HEK293 (cell line): ENCODE results near the gene HSPB6.

ENCODE experiments used
- CTCF ChIA-PET: fragments of 350-600 bp; formaldehyde crosslinking; extraction: SDS; loops from one replicate; lab custom pipeline; 2021; ENCODE audit warnings: antibody characterized with exemption; lab: Yijun Ruan, JAX
- POLR2A ChIA-PET: fragments of 300-600 bp; formaldehyde crosslinking; extraction: SDS; loops from one replicate; lab custom pipeline; 2020; ENCODE audit warnings: antibody characterized with exemption, inconsistent platforms; lab: Yijun Ruan, JAX
- H3K27ac ChIP-seq: fragments of 200-500 bp; sonication (Bioruptor generic); 2 replicates; pipeline ENCODE4 v1.5.1; 2014; ENCODE audit warnings: low read depth, low read length, control low read depth, inconsistent platforms; ENCODE audit errors: extremely low read depth
- H3K36me3 ChIP-seq, 2 experiments: fragments of 200-500 bp in 1 of 2; sonication (Bioruptor generic) in 1 of 2; 1 replicate in 1 of 2; 2 replicates in 1 of 2; pipeline ENCODE4 v1.5.1; 2014 to 2017; ENCODE audit warnings: inconsistent platforms in 2 of 2, low read length in 2 of 2; ENCODE audit not compliant: control insufficient read depth in 2 of 2, insufficient read depth in 1 of 2
- H3K4me1 ChIP-seq: fragments of 200-500 bp; sonication (Bioruptor generic); 2 replicates; pipeline ENCODE4 v1.5.1; 2014; ENCODE audit warnings: mild to moderate bottlenecking, low read length, inconsistent platforms; ENCODE audit not compliant: control insufficient read depth, insufficient read depth
- H3K4me3 ChIP-seq: 2 replicates; pipeline ENCODE4 v1.5.1; 2011; ENCODE audit warnings: low read depth, mild to moderate bottlenecking, control low read depth, low read length, moderate library complexity
- H3K9me3 ChIP-seq: fragments of 200-500 bp; sonication (Bioruptor generic); 2 replicates; pipeline ENCODE4 v1.5.1; 2014; ENCODE audit warnings: low read depth, low read length, inconsistent platforms; ENCODE audit not compliant: control insufficient read depth, insufficient read depth
- GLI2 ChIP-seq: fragments of 450-650 bp; formaldehyde crosslinking; IDR thresholded peaks from 2 replicates; pipeline ENCODE4; 2017; ENCODE audit warnings: missing biosample characterization, missing genetic modification characterization, low read depth, borderline replicate concordance
- HOXC10 ChIP-seq: sonication (generic); formaldehyde crosslinking; IDR thresholded peaks from 2 replicates; pipeline ENCODE4 v1.8.1; 2023; ENCODE audit warnings: mild to moderate bottlenecking, missing genetic modification reagents
- KLF1 ChIP-seq: fragments of 450-650 bp; formaldehyde crosslinking; IDR thresholded peaks from 2 replicates; pipeline ENCODE4 v1.5.1; 2016; ENCODE audit warnings: missing biosample characterization, missing genetic modification characterization
- ZBTB1 ChIP-seq: fragments of 450-650 bp; formaldehyde crosslinking; IDR thresholded peaks from 2 replicates; pipeline ENCODE4 v1.5.1; 2016; ENCODE audit warnings: missing biosample characterization, missing genetic modification characterization
- ZBTB17 ChIP-seq: fragments of 450-650 bp; formaldehyde crosslinking; IDR thresholded peaks from 2 replicates; pipeline ENCODE4 v1.5.1; 2016; ENCODE audit warnings: missing biosample characterization, missing genetic modification characterization
- ZBTB21 ChIP-seq: fragments of 450-650 bp; formaldehyde crosslinking; IDR thresholded peaks from 2 replicates; pipeline ENCODE4 v1.5.1; 2017; ENCODE audit warnings: missing biosample characterization, missing genetic modification characterization
- ZBTB7A ChIP-seq: fragments of 450-650 bp; formaldehyde crosslinking; IDR thresholded peaks from 2 replicates; pipeline ENCODE4 v1.5.1; 2016; ENCODE audit warnings: low read depth, missing biosample characterization, missing genetic modification characterization
- ZFP37 ChIP-seq: fragments of 450-650 bp; formaldehyde crosslinking; IDR thresholded peaks from 2 replicates; pipeline ENCODE4 v1.5.1; 2016; ENCODE audit warnings: missing biosample characterization, missing genetic modification characterization
- ZFP69B ChIP-seq: fragments of 450-650 bp; formaldehyde crosslinking; IDR thresholded peaks from 2 replicates; pipeline ENCODE4 v1.5.1; 2016; ENCODE audit warnings: missing biosample characterization, missing genetic modification characterization
- ZNF121 ChIP-seq: fragments of 450-650 bp; formaldehyde crosslinking; IDR thresholded peaks from 2 replicates; pipeline ENCODE4 v1.5.1; 2016; ENCODE audit warnings: missing biosample characterization, missing genetic modification characterization
- ZNF169 ChIP-seq: fragments of 450-650 bp; formaldehyde crosslinking; IDR thresholded peaks from 2 replicates; pipeline ENCODE4 v1.5.1; 2016; ENCODE audit warnings: missing biosample characterization, missing genetic modification characterization
- ZNF184 ChIP-seq: fragments of 450-650 bp; IDR thresholded peaks from 2 replicates; pipeline ENCODE4 v1.5.1; 2018; ENCODE audit warnings: missing biosample characterization, mild to moderate bottlenecking, missing genetic modification characterization
- ZNF19 ChIP-seq: fragments of 450-650 bp; formaldehyde crosslinking; IDR thresholded peaks from 2 replicates; pipeline ENCODE4; 2016; ENCODE audit warnings: missing biosample characterization, missing genetic modification characterization, low read depth
- ZNF2 ChIP-seq: fragments of 450-650 bp; formaldehyde crosslinking; IDR thresholded peaks from 2 replicates; pipeline ENCODE4 v1.5.1; 2016; ENCODE audit warnings: missing biosample characterization, missing genetic modification characterization
- ZNF324 ChIP-seq: fragments of 450-650 bp; formaldehyde crosslinking; IDR thresholded peaks from 2 replicates; pipeline ENCODE4 v1.5.1; 2016; ENCODE audit warnings: missing biosample characterization, missing genetic modification characterization
- ZNF341 ChIP-seq: fragments of 450-650 bp; formaldehyde crosslinking; IDR thresholded peaks from 2 replicates; pipeline ENCODE4; 2016; ENCODE audit warnings: low read depth, missing biosample characterization, missing genetic modification characterization
- ZNF404 ChIP-seq: fragments of 450-650 bp; formaldehyde crosslinking; IDR thresholded peaks from 2 replicates; pipeline ENCODE4 v1.5.1; 2017; ENCODE audit warnings: missing biosample characterization, missing genetic modification characterization
- ZNF600 ChIP-seq: fragments of 450-650 bp; formaldehyde crosslinking; IDR thresholded peaks from 2 replicates; pipeline ENCODE4 v1.5.1; 2016; ENCODE audit warnings: missing biosample characterization, missing genetic modification characterization
- ZNF621 ChIP-seq: fragments of 450-650 bp; formaldehyde crosslinking; IDR thresholded peaks from 2 replicates; pipeline ENCODE4 v1.5.1; 2017; ENCODE audit warnings: missing biosample characterization, missing genetic modification characterization
- ZNF629 ChIP-seq: fragments of 450-650 bp; formaldehyde crosslinking; IDR thresholded peaks from 2 replicates; pipeline ENCODE4 v1.5.1; 2017; ENCODE audit warnings: missing biosample characterization, missing genetic modification characterization
- ZNF677 ChIP-seq: fragments of 450-650 bp; IDR thresholded peaks from 2 replicates; pipeline ENCODE4 v1.5.0; 2018; ENCODE audit warnings: missing biosample characterization, mild to moderate bottlenecking, missing genetic modification characterization, moderate library complexity
- ZNF701 ChIP-seq: fragments of 450-650 bp; formaldehyde crosslinking; IDR thresholded peaks from 2 replicates; pipeline ENCODE4 v1.5.1; 2016; ENCODE audit warnings: missing biosample characterization, missing genetic modification characterization
- ZXDB ChIP-seq: fragments of 450-650 bp; formaldehyde crosslinking; IDR thresholded peaks from 2 replicates; pipeline ENCODE4 v1.5.1; 2016; ENCODE audit warnings: missing biosample characterization, missing genetic modification characterization
- TF ChIP-seq, protein P1 (sequence below): fragments of 450-650 bp; formaldehyde crosslinking; IDR thresholded peaks from 2 replicates; pipeline ENCODE4 v1.5.1; 2016; ENCODE audit warnings: missing biosample characterization, missing genetic modification characterization
- TF ChIP-seq, protein P2 (sequence below): sonication (generic); formaldehyde crosslinking; IDR thresholded peaks from 2 replicates; pipeline ENCODE4 v1.8.1; 2022; ENCODE audit warnings: mild to moderate bottlenecking, moderate library complexity, missing genetic modification reagents
- TF ChIP-seq, protein P3 (sequence below): fragments of 450-650 bp; formaldehyde crosslinking; IDR thresholded peaks from 2 replicates; pipeline ENCODE4 v1.5.1; 2017; ENCODE audit warnings: missing biosample characterization, mild to moderate bottlenecking, missing genetic modification characterization, moderate library complexity
- TF ChIP-seq, protein P4 (sequence below): fragments of 450-650 bp; formaldehyde crosslinking; conservative IDR thresholded peaks from 2 replicates; pipeline ENCODE4 v1.5.1; 2016; ENCODE audit warnings: low read depth, missing biosample characterization, missing genetic modification characterization

HSPB6 gene

DNA sequence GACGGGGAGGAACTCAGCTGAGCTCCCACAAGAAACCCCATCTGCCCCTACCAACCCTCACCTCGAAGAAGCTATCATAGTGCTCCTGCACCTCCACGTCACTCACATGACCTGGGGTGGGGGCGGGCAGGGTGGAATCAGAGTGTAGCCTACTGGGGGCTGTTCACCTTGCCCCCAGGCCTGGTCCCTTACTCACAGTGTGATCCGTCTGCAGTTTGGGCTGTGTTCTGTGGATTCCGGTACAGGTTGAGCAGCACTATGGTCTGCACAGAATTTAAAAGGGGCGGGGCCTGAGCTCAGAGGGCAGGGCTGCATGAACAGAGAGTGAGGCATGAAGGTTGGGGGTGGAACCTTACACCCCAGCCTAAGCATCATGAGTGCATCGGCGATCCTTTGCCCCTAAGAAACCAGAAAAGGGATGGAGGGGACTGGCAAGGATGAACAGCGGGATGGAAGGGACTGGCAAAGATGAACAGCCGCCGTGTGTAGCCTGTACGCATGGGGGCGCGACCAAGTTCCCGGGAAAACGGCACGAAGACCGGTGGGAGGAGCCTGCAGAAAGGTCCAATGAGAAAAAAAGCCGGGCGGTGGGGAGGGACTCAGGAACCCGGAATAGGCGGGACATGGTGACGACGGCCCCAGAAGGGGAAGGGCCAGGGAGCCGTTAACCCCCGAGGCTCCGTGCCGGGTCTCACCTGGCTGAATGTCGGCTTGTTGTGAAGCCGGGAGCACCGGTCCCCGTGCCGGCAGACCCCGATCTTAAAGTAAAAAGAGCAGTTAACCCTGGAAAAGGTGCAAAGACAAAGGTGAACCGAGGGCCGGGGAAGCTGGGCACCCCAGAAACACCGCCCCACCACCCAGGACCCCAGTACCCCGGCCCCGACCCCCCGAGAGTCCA lies 12.2 kb downstream of the HSPB6 start:
- ChIA-PET POLR2A (interaction anchor here (0.6 to 2.9 kb wide), 33 partner anchors 7 to 317 kb away, joined by 3 to 34 read pairs (median 5); partner anchors contain the start of genes ALKBH6, APLP1, COX6B1 and HAUS5), CTCF (interaction anchor here (0.5 to 4.9 kb wide), 15 partner anchors 8 to 234 kb away, joined by 3 to 37 read pairs (median 4); partner anchors contain the start of gene COX6B1)
- Histone ChIP-seq H3K9me3 (no peaks in the 10 kb centered on the region; the same call in none of the 2 replicates), H3K27ac (peak overlapping the region; percentile 95), H3K36me3 (peaks cover 13 to 38% of the 10 kb centered on the region in 2 experiments), H3K4me3 (peak overlapping the region; percentile 65), H3K4me1 (peaks cover 40% of the 10 kb centered on the region)
- TF ChIP-seq ZNF621 (tag by site-specific recombination): no peak
- TF ChIP-seq, protein P1, sequence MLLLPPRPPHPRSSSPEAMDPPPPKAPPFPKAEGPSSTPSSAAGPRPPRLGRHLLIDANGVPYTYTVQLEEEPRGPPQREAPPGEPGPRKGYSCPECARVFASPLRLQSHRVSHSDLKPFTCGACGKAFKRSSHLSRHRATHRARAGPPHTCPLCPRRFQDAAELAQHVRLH (tag by site-specific recombination): peak; percentile 52; the same call in 1 of the 2 replicates
- no peak for TF ChIP-seq ZNF404 (tag by site-specific recombination)
- TF ChIP-seq KLF1 (tag by site-specific recombination): peak; percentile 14; the same call in 1 of the 2 replicates
- TF ChIP-seq ZNF600 (tag by site-specific recombination): 0 out of 2 replicates have a peak, but pooled peaks have one; percentile 10
- TF ChIP-seq ZFP69B: peak; percentile 64
- no peak for TF ChIP-seq ZNF19 (tag by site-specific recombination)
- TF ChIP-seq ZNF184 (tag by site-specific recombination): no peak
- TF ChIP-seq, protein P2, sequence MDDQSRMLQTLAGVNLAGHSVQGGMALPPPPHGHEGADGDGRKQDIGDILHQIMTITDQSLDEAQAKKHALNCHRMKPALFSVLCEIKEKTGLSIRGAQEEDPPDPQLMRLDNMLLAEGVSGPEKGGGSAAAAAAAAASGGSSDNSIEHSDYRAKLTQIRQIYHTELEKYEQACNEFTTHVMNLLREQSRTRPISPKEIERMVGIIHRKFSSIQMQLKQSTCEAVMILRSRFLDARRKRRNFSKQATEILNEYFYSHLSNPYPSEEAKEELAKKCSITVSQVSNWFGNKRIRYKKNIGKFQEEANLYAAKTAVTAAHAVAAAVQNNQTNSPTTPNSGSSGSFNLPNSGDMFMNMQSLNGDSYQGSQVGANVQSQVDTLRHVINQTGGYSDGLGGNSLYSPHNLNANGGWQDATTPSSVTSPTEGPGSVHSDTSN (CRISPR knock-in tag): no peak
- no peak for TF ChIP-seq ZNF169 (tag by site-specific recombination)
- no peak for TF ChIP-seq ZNF677 (tag by site-specific recombination)
- TF ChIP-seq ZBTB7A (tag by site-specific recombination): 0 out of 2 replicates have a peak, but pooled peaks have one; percentile 18
- TF ChIP-seq ZNF701 (tag by site-specific recombination): no peak
- 0 out of 2 replicates have a peak, but pooled peaks have one; percentile 36 for TF ChIP-seq ZFP37 (tag by site-specific recombination)
- TF ChIP-seq ZXDB (tag by site-specific recombination): peak; percentile 82
- no peak for TF ChIP-seq ZNF121
- TF ChIP-seq ZBTB21: no peak
- peak; percentile 86; the same call in 1 of the 2 replicates for TF ChIP-seq ZNF2 (tag by site-specific recombination)
- peak; percentile 99 for TF ChIP-seq ZNF341 (tag by site-specific recombination)
- TF ChIP-seq ZNF324 (tag by site-specific recombination): peak; percentile 58
- no peak for TF ChIP-seq HOXC10 (CRISPR knock-in tag)
- TF ChIP-seq, protein P3, sequence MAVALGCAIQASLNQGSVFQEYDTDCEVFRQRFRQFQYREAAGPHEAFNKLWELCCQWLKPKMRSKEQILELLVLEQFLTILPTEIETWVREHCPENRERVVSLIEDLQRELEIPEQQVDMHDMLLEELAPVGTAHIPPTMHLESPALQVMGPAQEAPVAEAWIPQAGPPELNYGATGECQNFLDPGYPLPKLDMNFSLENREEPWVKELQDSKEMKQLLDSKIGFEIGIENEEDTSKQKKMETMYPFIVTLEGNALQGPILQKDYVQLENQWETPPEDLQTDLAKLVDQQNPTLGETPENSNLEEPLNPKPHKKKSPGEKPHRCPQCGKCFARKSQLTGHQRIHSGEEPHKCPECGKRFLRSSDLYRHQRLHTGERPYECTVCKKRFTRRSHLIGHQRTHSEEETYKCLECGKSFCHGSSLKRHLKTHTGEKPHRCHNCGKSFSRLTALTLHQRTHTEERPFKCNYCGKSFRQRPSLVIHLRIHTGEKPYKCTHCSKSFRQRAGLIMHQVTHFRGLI (tag by site-specific recombination): no peak
- 0 out of 2 replicates have a peak, but pooled peaks have one; percentile 26 for TF ChIP-seq ZBTB1 (tag by site-specific recombination)
- TF ChIP-seq ZNF629 (tag by site-specific recombination): no peak
- TF ChIP-seq GLI2 (tag by site-specific recombination): no peak
- TF ChIP-seq, protein P4, sequence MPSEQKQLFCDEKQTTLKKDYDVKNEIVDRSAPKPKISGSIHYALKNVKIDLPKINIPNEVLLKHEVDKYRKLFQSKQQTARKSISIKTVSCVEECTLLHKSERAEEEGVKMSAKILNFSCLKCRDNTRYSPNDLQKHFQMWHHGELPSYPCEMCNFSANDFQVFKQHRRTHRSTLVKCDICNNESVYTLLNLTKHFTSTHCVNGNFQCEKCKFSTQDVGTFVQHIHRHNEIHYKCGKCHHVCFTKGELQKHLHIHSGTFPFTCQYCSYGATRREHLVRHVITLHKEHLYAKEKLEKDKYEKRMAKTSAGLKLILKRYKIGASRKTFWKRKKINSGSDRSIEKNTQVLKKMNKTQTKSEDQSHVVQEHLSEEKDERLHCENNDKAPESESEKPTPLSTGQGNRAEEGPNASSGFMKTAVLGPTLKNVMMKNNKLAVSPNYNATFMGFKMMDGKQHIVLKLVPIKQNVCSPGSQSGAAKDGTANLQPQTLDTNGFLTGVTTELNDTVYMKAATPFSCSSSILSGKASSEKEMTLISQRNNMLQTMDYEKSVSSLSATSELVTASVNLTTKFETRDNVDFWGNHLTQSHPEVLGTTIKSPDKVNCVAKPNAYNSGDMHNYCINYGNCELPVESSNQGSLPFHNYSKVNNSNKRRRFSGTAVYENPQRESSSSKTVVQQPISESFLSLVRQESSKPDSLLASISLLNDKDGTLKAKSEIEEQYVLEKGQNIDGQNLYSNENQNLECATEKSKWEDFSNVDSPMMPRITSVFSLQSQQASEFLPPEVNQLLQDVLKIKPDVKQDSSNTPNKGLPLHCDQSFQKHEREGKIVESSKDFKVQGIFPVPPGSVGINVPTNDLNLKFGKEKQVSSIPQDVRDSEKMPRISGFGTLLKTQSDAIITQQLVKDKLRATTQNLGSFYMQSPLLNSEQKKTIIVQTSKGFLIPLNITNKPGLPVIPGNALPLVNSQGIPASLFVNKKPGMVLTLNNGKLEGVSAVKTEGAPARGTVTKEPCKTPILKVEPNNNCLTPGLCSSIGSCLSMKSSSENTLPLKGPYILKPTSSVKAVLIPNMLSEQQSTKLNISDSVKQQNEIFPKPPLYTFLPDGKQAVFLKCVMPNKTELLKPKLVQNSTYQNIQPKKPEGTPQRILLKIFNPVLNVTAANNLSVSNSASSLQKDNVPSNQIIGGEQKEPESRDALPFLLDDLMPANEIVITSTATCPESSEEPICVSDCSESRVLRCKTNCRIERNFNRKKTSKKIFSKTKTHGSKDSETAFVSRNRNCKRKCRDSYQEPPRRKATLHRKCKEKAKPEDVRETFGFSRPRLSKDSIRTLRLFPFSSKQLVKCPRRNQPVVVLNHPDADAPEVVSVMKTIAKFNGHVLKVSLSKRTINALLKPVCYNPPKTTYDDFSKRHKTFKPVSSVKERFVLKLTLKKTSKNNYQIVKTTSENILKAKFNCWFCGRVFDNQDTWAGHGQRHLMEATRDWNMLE (tag by site-specific recombination): 0 out of 2 replicates have a peak, but pooled peaks have one; percentile 7
- peak; percentile 100 for TF ChIP-seq ZBTB17
